Body of pancreas (tissue), 4 donors: ENCODE measurements around the gene PLCB1. TPM values are rescaled to one million over a fixed set of nuclear protein-coding genes. Genes with fewer than 3 reads are reported as not detected.

Source experiments
- ATAC-seq: fragments of 150-250 bp; one replicate; pipeline ENCODE4 v1.9.1; 2016
- DNase-seq, 4 donors: peaks; one replicate each; pipeline ENCODE4 v3.0.0-alpha.2; 2019
- H3K27ac ChIP-seq, 4 donors: fragments of 200-600 bp; sonication (generic); 1 replicate in 3 of 4; 2 replicates in 1 of 4; pipeline versions ENCODE4 v1.5.1 to v1.6.1; 2016 to 2019; ENCODE audit warnings: mild to moderate bottlenecking in 1 of 4, mixed read lengths in 1 of 4, moderate library complexity in 1 of 4
- H3K27me3 ChIP-seq, 2 donors: fragments of 200-600 bp; sonication (generic); one replicate each; pipeline ENCODE4 v1.6.0; 2016; ENCODE audit warnings: mild to moderate bottlenecking in 1 of 2
- H3K36me3 ChIP-seq, 2 donors: fragments of 200-600 bp; sonication (generic); replicated peaks in 1 of 2; 2 replicates each; pipeline ENCODE4 v1.5.1; 2016; ENCODE audit warnings: low read depth in 2 of 2; ENCODE audit not compliant: insufficient read depth in 1 of 2
- H3K4me1 ChIP-seq: fragments of 200-600 bp; sonication (generic); one replicate; pipeline ENCODE4 v1.6.0; 2016
- H3K4me3 ChIP-seq, 2 donors: fragments of 200-600 bp; sonication (generic); 1 replicate in 1 of 2; 2 replicates in 1 of 2; pipeline ENCODE4 v1.5.1; 2016 to 2019
- H3K9me3 ChIP-seq, 3 donors: fragments of 200-600 bp; sonication (generic); 1 replicate in 2 of 3; 2 replicates in 1 of 3; pipeline ENCODE4 v1.5.1; 2016
- CTCF ChIP-seq, 7 experiments: fragments of 450-650 bp in 4 of 7; fragments of 200-600 bp in 3 of 7; sonication (generic) in 3 of 7; IDR thresholded peaks; one replicate each; pipeline ENCODE4 v1.5.1; 2016 to 2019; ENCODE audit warnings: antibody characterized with exemption in 7 of 7
- POLR2A ChIP-seq, 3 donors: fragments of 450-650 bp; IDR thresholded peaks; one replicate each; pipeline ENCODE4 v1.6.1; 2016; ENCODE audit warnings: antibody characterized with exemption in 3 of 3, mild to moderate bottlenecking in 2 of 3
- WGBS, 2 donors: methylation state at CpG; one replicate each; pipeline ENCODE4 v1.1.5; 2017; 5-methylcytosine and 5-hydroxymethylcytosine counted together
- intact Hi-C: fragments of 100-400 bp; cut with DNase I; formaldehyde crosslinking; loops from one replicate; pipeline ENCODE4 v1.15.1; 2023
- total RNA-seq, 2 donors: library from RNA; depleted of rRNA; stranded (reverse); fragments of >200 nt; gene quantifications; one replicate each; pipeline ENCODE4 v1.1.0, GENCODE V29; 2016

The PLCB1 gene
- total RNA-seq, 2 donors from 2014 or later: 32.9 to 46.1 TPM

- TF ChIP-seq POLR2A (IDR thresholded peaks at IDR 0.05) (no peak), CTCF (IDR thresholded peaks at IDR 0.05) (no peak)
- H3K36me3 ChIP-seq: no peaks in the 10 kb centered on the region
- H3K4me3 ChIP-seq: no peak overlapping the region
- no peaks in the 10 kb centered on the region for H3K9me3 ChIP-seq
- ATAC-seq: no peak
- intact Hi-C loops: loop anchor here (10.0 kb wide), 1 partner anchor 593 kb away; no protein-coding TSS in a partner anchor
- 81% methylated on average over 1 of the region's 1 CpG for WGBS, 2 donors
- no peak overlapping the region for H3K27ac ChIP-seq
- H3K4me1 ChIP-seq: no peaks in the 10 kb centered on the region
- H3K27me3 ChIP-seq: no peaks in the 10 kb centered on the region
- DNase-seq: no peak
These were observed 10.4 kb upstream of the PLCB1 start for GRCh38 chr20:8121666-8122065.

GRCh38 chr20:8124639-8125038 is 7.4 kb upstream of the PLCB1 start:
- no peak for ATAC-seq
- intact Hi-C loops: loop anchor here (10.0 kb wide), 1 partner anchor 590 kb away; no protein-coding TSS in a partner anchor

GRCh38 chr20:8126181-8126580 is 5.9 kb upstream of the PLCB1 start:
- H3K4me1 ChIP-seq: no peaks in the 10 kb centered on the region
- DNase-seq (no peak), ATAC-seq (no peak)
- intact Hi-C loops: loop anchor here (10.0 kb wide), 1 partner anchor 589 kb away; no protein-coding TSS in a partner anchor
- 89 to 91% methylated on average over 4 of the region's 4 CpGs for WGBS, 2 donors
- TF ChIP-seq CTCF (IDR thresholded peaks at IDR 0.05) (no peak), POLR2A (IDR thresholded peaks at IDR 0.05) (no peak)
- no peaks in the 10 kb centered on the region for H3K9me3 ChIP-seq
- no peak overlapping the region for H3K4me3 ChIP-seq
- H3K36me3 ChIP-seq: no peaks in the 10 kb centered on the region
- H3K27me3 ChIP-seq: no peaks in the 10 kb centered on the region
- no peak overlapping the region for H3K27ac ChIP-seq

More at GRCh38 chr20:8124639-8125038, 7.4 kb upstream of the PLCB1 start:
- H3K27ac ChIP-seq: no peak overlapping the region
- TF ChIP-seq CTCF (IDR thresholded peaks at IDR 0.05) (no peak), POLR2A (IDR thresholded peaks at IDR 0.05) (no peak)
- no peaks in the 10 kb centered on the region for H3K9me3 ChIP-seq
- no peak for DNase-seq
- H3K4me3 ChIP-seq: no peak overlapping the region
- H3K27me3 ChIP-seq: no peaks in the 10 kb centered on the region
- H3K4me1 ChIP-seq: no peaks in the 10 kb centered on the region
- no peaks in the 10 kb centered on the region for H3K36me3 ChIP-seq

- Histone ChIP-seq H3K27ac (no peak overlapping the region), H3K4me1 (peaks cover 5% of the 10 kb centered on the region), H3K9me3 (no peaks in the 10 kb centered on the region), H3K27me3 (no peaks in the 10 kb centered on the region), H3K4me3 (no peak overlapping the region), H3K36me3 (no peaks in the 10 kb centered on the region)
- TF ChIP-seq POLR2A (IDR thresholded peaks at IDR 0.05) (no peak), CTCF (IDR thresholded peaks at IDR 0.05) (no peak)
- DNase-seq (no peak), ATAC-seq (no peak)
- intact Hi-C loops: loop anchor here (10.0 kb wide), 1 partner anchor 588 kb away; no protein-coding TSS in a partner anchor
- 8 to 39% methylated on average over 1 of the region's 1 CpG for WGBS, 2 donors
These were observed 5.2 kb upstream of the PLCB1 start for GRCh38 chr20:8126841-8127378.
